ENCODE results near the gene GLMP.
A peak's percentile ranks its signal among the peaks of the same experiment; 100 is the strongest.
"Not testable (repeated sequence)": the region's sequence is repeated elsewhere in the genome, so short reads cannot be mapped to it uniquely, and the experiment has no call there.

Gene GLMP

DNA sequence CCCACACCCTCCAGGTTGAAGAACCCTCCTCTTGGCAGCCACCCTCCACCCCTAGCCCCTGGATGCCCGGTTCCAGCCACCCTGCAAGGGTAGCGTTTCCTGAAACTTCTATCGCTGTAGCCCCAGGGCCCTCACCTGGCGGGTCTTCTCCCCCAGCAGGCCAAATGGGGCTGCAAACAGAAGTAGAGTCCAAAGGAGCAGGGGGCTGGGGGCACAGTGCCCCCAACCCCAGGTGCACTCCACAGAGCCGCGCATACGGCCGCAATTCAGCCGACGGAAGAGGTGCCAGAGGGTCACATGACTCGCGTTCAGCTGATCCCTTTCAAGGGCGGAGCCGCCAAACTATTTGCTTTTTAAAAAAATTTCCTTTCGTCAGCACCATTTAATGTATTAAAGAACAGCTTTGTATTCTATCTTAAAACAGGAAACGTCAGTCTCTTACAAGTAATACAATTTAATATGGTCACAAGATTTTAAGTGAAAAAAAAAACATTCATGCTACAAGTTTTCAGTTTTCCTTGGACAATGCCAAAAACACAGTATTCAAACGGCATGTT, at the start of gene GLMP:
GLMP (minus strand) TSS at position 289 of the 557 bp plus-strand sequence; CDS start at position 255, 34 bp downstream.
- peak; percentile 46 for DNase-seq

DNA sequence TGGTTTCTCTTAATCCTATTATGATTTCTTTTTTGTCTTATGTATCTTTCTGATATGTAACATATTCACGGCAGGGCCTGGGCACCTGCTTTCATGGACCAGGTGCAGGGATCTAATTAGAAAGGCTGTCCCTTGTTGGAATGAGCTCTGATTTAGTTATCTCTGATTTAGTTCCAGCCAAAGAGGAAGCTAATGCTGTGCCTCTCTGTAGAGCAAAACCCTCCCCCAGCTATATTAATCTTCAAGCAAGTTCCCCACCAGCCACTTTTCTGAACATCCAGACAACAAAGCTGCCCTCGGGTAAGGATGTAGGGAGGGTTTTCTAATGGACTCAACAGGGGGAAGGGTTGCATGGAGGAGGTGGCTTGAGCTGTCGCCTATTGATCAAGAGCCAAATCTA, 48.9 kb upstream of the GLMP start:
- no peak for DNase-seq

GRCh38 chr1:156342166-156342955, 46.9 kb upstream of the GLMP start:
- DNase-seq = no peak

GRCh38 chr1:156338180-156338976, 42.9 kb upstream of the GLMP start, which contains the start of the genes CCT3 and TSACC:
Gene CCT3 (minus strand): TSS chr1:156338292. CDS start chr1:156338184, 108 bp downstream.
Gene TSACC (plus strand): TSS chr1:156338526. CDS start chr1:156339758, 1,232 bp downstream.
- DNase-seq = peak; percentile 99

DNA sequence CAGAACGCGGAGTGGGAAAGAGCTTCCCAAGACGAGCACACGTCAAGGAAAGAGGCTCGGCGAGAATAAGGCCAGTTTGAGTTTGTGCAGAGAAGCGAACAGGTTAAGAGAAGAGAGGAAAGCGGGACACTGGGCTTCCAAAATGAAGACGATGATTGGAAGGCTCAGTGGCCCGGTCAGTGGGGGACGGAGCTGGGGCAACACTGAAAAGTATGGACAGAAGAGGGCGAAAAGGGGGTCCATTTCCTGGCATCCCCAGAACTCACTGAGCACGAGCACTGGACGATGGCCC, 42.4 kb upstream of the GLMP start:
- no peak for DNase-seq

DNA sequence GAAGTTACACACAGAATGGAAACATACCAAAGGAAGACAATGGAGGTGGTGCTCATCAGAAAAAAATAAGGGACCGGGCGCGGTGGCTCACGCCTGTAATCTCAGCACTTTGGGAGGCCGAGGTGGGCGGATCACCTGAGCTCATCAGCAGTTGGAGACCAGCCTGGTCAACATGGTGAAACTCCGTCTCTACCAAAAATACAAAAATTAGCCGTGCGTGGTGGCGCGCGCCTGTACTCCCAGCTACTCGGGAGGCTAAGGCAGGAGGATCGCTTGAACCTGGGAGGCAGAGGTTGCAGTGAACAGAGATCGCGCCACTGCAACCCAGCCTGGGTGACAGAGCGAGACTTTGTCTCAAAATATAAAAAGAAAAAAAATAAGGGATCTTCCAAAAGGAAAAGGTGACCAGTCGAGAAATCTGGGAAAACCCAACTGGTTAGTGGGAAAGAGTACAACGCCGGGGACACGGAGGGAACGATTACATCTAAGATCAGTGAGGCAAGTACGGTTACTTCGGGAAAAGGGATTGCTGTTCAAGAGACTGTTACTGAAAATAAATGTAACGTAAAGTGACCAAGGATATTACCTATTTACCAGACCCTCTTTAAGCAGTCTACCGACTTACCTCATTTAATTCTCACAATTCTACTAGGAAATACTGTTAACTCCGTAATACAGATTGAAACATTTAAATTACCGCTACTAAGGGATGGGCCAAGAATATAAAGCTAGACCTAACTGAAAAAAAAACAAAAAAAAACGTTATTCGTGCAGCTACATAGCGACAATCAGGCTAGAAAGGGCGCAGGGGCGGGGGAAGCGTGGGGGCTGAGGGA, 41.8 kb upstream of the GLMP start:
- no peak for DNase-seq

DNA sequence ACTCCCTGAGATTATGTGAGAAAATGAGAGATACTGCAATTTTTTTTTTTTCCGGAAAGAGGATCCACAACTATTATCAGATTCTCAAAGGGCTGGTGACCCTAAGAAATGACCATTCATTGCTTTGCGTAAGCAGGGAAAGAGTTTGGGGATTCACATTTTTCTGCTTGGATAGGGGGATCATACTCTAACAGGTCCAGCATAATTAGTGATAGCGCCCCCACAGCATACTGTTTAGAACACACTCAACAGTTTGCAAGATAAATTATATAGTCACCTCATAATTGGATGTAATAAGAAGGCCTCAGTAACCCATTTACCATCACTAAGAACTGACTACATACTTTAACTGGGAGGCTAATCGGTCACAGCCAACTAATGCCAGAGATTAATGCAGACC, 40.8 kb upstream of the GLMP start:
- DNase-seq = no peak

DNA sequence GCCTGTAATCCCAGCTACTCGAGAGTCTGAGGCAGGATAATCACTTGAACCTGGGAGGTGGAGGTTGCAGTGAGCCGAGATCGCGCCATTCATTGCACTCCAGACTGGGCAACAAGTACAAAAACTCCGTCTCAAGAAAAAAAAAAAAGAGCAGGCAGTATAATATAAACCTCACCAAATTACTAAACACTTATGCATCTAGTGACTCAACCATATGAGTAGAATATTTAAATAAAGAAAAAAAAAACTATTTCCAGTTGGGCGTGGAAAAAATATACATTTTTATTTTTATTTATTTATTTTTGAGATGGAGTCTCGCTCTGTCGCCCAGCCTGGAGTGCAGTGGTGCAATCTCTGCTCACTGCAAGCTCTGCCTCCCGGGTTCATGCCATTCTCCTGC, 27.7 kb upstream of the GLMP start:
- not testable (repeated sequence) for DNase-seq

GRCh38 chr1:156320560-156320959, 25.1 kb upstream of the GLMP start:
- no peak for DNase-seq

DNA sequence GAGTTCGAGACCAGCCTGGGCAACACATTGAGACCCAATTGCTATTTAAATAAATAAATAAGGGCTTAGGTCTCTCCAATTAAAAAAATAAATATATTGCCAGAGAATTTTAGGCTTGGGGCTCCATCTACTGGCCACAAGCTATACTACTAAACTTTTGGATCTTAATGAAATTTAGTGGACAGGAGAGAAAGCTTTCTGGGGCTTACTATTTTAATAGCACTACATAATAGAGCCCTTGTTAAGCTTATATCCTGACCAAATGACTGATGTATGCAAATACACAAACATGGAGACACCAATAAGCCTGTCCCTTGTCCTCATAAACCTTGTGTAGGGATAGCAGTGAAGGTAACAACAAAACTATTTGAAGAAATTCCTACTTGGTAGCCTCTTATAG, 24.2 kb upstream of the GLMP start:
- DNase-seq = no peak

DNA sequence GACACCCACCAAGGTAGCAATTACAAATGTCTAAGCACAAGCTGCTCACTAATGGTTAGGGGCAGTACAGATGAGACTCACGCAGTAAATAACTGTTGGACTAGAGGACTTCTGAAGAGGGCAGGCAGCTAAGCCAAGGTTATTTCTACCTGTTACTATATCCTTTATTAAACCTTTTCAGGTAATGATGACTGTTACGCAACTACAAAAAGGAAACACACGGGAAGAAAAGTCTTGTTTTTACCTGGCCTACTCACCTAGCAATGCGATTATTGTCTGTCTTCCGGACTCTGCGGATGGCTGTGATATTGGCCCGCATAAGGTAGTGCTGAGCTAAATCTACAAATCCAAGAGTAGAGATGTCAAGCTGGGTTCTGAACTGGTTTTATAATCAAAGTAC, 21.4 kb upstream of the GLMP start:
- DNase-seq = no peak

- DNase-seq = no peak
Measured at GRCh38 chr1:156310962-156311361, 15.5 kb upstream of the GLMP start.

DNA sequence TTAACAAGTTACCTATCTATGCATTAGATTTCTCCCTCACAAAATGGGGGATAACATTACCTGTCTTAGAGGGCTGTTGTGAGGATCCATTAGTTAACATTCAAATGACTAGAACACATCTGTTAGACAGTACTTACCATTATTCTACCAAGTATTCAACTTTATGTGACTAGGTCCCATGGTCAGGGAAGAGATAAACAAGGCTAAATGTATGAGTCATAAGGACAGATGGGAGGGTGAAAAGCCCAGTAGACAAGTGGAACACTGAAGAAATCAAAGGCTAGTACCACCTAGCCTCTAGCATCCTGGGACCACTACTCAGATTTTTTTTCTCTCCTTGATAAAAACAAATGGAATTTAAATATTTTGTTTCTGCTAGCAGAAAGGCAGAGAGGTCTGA, 12.6 kb upstream of the GLMP start:
- no peak for DNase-seq

GRCh38 chr1:156305215-156305614, 9.7 kb upstream of the GLMP start:
- DNase-seq = no peak

- DNase-seq = no peak
Measured at GRCh38 chr1:156303241-156303640, 7.8 kb upstream of the GLMP start.

- no peak for DNase-seq
Measured at GRCh38 chr1:156298852-156299357, 3.4 kb upstream of the GLMP start, which contains the start of gene VHLL. Gene VHLL (minus strand): TSS chr1:156299307. CDS start chr1:156299189, 118 bp downstream.

DNA sequence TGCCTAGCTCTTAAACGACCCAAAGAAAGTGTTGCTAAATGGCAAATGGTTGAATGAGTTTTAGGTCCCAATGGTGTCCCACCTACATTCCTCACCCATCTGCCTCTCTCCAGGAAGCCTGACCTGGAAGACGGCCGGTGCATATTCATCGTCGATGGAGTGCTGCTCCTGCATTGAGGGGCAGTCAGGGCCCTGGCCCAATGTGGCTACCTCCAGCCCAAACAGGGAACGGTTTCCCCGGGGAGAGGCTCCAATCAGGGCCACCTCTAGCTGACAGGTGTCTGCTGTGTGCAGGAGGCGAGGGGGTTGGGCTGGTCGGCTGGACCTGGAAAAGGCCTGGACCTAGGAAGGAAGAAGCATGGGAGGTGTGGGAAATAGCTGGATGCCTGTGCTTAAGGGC, 1.6 kb downstream of the GLMP start:
- DNase-seq = no peak

- DNase-seq = no peak
Measured at GRCh38 chr1:156293098-156293434, 2.4 kb downstream of the GLMP start.

- no peak for DNase-seq
Measured at GRCh38 chr1:156291226-156292061, 4.0 kb downstream of the GLMP start.

GRCh38 chr1:156289857-156290256, 5.6 kb downstream of the GLMP start:
- no peak for DNase-seq

DNA sequence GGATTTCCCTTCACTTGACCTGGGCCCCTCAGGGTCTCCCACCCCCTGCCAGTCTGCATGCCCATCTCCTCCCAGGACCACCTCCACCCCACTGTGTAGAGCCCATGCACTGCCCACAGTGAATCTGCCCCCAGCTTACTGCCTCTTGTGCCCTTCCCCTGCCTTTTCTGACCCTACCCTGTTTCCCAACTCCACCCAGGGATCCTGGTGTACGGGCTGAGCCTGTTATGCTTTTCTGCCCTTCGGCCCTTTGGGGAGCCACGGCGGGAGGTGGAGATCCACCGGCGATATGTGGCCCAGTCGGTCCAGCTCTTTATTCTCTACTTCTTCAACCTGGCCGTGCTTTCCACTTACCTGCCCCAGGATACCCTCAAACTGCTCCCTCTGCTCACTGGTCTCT, 9.4 kb downstream of the GLMP start:
- DNase-seq = no peak

DNA sequence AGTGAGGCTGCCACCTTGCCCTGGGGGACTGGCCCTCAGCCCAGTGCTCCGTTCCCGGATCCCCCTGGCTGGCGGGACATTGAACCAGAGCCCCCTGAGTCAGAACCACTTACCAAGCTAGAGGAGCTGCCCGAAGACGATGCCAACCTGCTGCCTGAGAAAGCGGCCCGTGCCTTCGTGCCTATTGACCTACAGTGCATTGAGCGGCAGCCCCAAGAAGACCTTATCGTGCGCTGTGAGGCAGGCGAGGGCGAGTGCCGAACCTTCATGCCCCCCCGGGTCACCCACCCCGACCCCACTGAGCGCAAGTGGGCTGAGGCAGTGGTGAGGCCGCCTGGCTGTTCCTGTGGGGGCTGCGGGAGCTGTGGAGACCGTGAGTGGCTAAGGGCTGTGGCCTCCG, 10.0 kb downstream of the GLMP start:
- no peak for DNase-seq

Measured in activated CD8-positive, alpha-beta memory T cell treated with anti-CD3 and anti-CD28 coated beads, Interleukin-2, amount 50 U/mL, for 4 hours (primary cell).